Muscle layer of colon (tissue), 2 donors: Measurements from ENCODE around the gene DBT.
"Not testable (repeated sequence)": the region's sequence is repeated elsewhere in the genome, so short reads cannot be mapped to it uniquely, and the experiment has no call there.

Source experiments
- H3K27ac ChIP-seq: one replicate; pipeline ENCODE4 v1.7.0; 2013; ENCODE audit warnings: low read depth, mild to moderate bottlenecking, low read length, moderate library complexity
- H3K27me3 ChIP-seq, 2 donors: one replicate each; pipeline ENCODE4 v1.7.0; 2013; ENCODE audit warnings: low read length in 2 of 2, mild to moderate bottlenecking in 2 of 2; ENCODE audit not compliant: insufficient read depth in 2 of 2, control insufficient read depth in 1 of 2
- H3K36me3 ChIP-seq: one replicate; pipeline ENCODE4 v1.7.0; 2013; ENCODE audit warnings: mild to moderate bottlenecking, low read length; ENCODE audit not compliant: insufficient read depth
- H3K4me1 ChIP-seq: one replicate; pipeline ENCODE4 v1.7.0; 2013; ENCODE audit warnings: mild to moderate bottlenecking, low read length; ENCODE audit not compliant: insufficient read depth
- H3K4me3 ChIP-seq, 2 donors: one replicate each; pipeline ENCODE4 v1.7.0; 2013; ENCODE audit warnings: low read length in 2 of 2, low read depth in 1 of 2, mild to moderate bottlenecking in 1 of 2, moderate library complexity in 1 of 2
- H3K9ac ChIP-seq: one replicate; pipeline ENCODE4 v1.7.0; 2013; ENCODE audit warnings: low read length
- H3K9me3 ChIP-seq: one replicate; pipeline ENCODE4 v1.7.0; 2013; ENCODE audit warnings: mild to moderate bottlenecking, low read length
- donor health status: abdominal sarcoma.
- donor health status: Adenocarcinoma of cecum.

DBT gene

GRCh38 chr1:100268202-100268601, 18.6 kb upstream of the DBT start:
- no peak overlapping the region for H3K4me3 ChIP-seq
- no peak overlapping the region for H3K9ac ChIP-seq
- H3K4me1 ChIP-seq: peaks cover 23% of the 10 kb centered on the region
- no peak overlapping the region for H3K27ac ChIP-seq
- H3K27me3 ChIP-seq: no peaks in the 10 kb centered on the region
- H3K36me3 ChIP-seq: peaks cover 41% of the 10 kb centered on the region
- no peaks in the 10 kb centered on the region for H3K9me3 ChIP-seq

GRCh38 chr1:100267284-100267683, 17.6 kb upstream of the DBT start:
- Histone ChIP-seq H3K4me3 (peak overlapping the region; percentile 87 to 90), H3K4me1 (peaks cover 23% of the 10 kb centered on the region), H3K27ac (no peak overlapping the region), H3K9me3 (no peaks in the 10 kb centered on the region), H3K36me3 (peaks cover 34% of the 10 kb centered on the region), H3K9ac (peak overlapping the region; percentile 77), H3K27me3 (no peaks in the 10 kb centered on the region)

GRCh38 chr1:100266741-100267140, 17.1 kb upstream of the DBT start:
- H3K27me3 ChIP-seq: no peaks in the 10 kb centered on the region
- H3K36me3 ChIP-seq: peaks cover 29% of the 10 kb centered on the region
- H3K9ac ChIP-seq: peak overlapping the region; percentile 77
- H3K27ac ChIP-seq: peak overlapping the region; percentile 91
- no peaks in the 10 kb centered on the region for H3K9me3 ChIP-seq
- peaks cover 23% of the 10 kb centered on the region for H3K4me1 ChIP-seq
- H3K4me3 ChIP-seq: peak overlapping the region; percentile 87 to 90

- H3K9ac ChIP-seq: peak within 1 kb of the TSS; percentile 77
- H3K9me3 ChIP-seq: no peaks in the 10 kb centered on the region
- peak within 1 kb of the TSS; percentile 91 for H3K27ac ChIP-seq
- H3K4me1 ChIP-seq: peaks cover 23% of the 10 kb centered on the region
- peak within 1 kb of the TSS; percentile 87 to 90 for H3K4me3 ChIP-seq
- no peaks in the 10 kb centered on the region for H3K27me3 ChIP-seq
- H3K36me3 ChIP-seq: peaks cover 23% of the 10 kb centered on the region
Measured at GRCh38 chr1:100265931-100266740, 16.5 kb upstream of the DBT start, which contains the start of gene RTCA. Gene RTCA, plus strand, starts transcription at chr1:100266216. Its CDS starts 160 bp downstream, at chr1:100266376.

- peak overlapping the region; percentile 87 to 90 for H3K4me3 ChIP-seq
- peaks cover 18% of the 10 kb centered on the region for H3K36me3 ChIP-seq
- H3K4me1 ChIP-seq: peaks cover 23% of the 10 kb centered on the region
- peak overlapping the region; percentile 91 for H3K27ac ChIP-seq
- peak overlapping the region; percentile 16 for H3K9ac ChIP-seq
- no peaks in the 10 kb centered on the region for H3K9me3 ChIP-seq
- H3K27me3 ChIP-seq: no peaks in the 10 kb centered on the region
Measured at GRCh38 chr1:100265562-100265930, 15.9 kb upstream of the DBT start.

GRCh38 chr1:100264081-100264480, 14.4 kb upstream of the DBT start:
- H3K9me3 ChIP-seq, H3K4me3 ChIP-seq, H3K27me3 ChIP-seq, H3K9ac ChIP-seq, H3K27ac ChIP-seq: not testable (repeated sequence)
- Histone ChIP-seq H3K4me1 (peaks cover 23% of the 10 kb centered on the region), H3K36me3 (peaks cover 14% of the 10 kb centered on the region)

GRCh38 chr1:100261686-100262085, 12.1 kb upstream of the DBT start:
- Histone ChIP-seq H3K36me3 (no peaks in the 10 kb centered on the region), H3K27me3 (no peaks in the 10 kb centered on the region), H3K27ac (no peak overlapping the region), H3K9ac (no peak overlapping the region), H3K4me1 (peaks cover 6% of the 10 kb centered on the region), H3K9me3 (no peaks in the 10 kb centered on the region), H3K4me3 (no peak overlapping the region)

- H3K27me3 ChIP-seq, H3K36me3 ChIP-seq, H3K4me1 ChIP-seq: not testable (repeated sequence)
Measured at GRCh38 chr1:100258427-100258826, 8.8 kb upstream of the DBT start.

GRCh38 chr1:100256273-100256672, 6.6 kb upstream of the DBT start:
- H3K4me3 ChIP-seq, H3K9me3 ChIP-seq, H3K4me1 ChIP-seq, H3K27ac ChIP-seq, H3K9ac ChIP-seq, H3K27me3 ChIP-seq, H3K36me3 ChIP-seq: not testable (repeated sequence)

More at GRCh38 chr1:100258427-100258826, 8.8 kb upstream of the DBT start:
- H3K9me3 ChIP-seq, H3K9ac ChIP-seq, H3K27ac ChIP-seq, H3K4me3 ChIP-seq: not testable (repeated sequence)

- Histone ChIP-seq H3K4me3 (no peak overlapping the region), H3K9me3 (no peaks in the 10 kb centered on the region), H3K9ac (no peak overlapping the region), H3K36me3 (no peaks in the 10 kb centered on the region), H3K27ac (no peak overlapping the region), H3K27me3 (no peaks in the 10 kb centered on the region), H3K4me1 (peaks cover 5% of the 10 kb centered on the region)
Measured at GRCh38 chr1:100253552-100253951, 3.9 kb upstream of the DBT start.

- no peak overlapping the region for H3K9ac ChIP-seq
- H3K4me3 ChIP-seq: no peak overlapping the region
- H3K27ac ChIP-seq: no peak overlapping the region
- no peaks in the 10 kb centered on the region for H3K27me3 ChIP-seq
- H3K36me3 ChIP-seq: no peaks in the 10 kb centered on the region
- H3K9me3 ChIP-seq: no peaks in the 10 kb centered on the region
- peaks cover 9% of the 10 kb centered on the region for H3K4me1 ChIP-seq
Measured at GRCh38 chr1:100252901-100253300, 3.3 kb upstream of the DBT start.

- H3K27me3 ChIP-seq: no peaks in the 10 kb centered on the region
- H3K27ac ChIP-seq: no peak overlapping the region
- H3K9me3 ChIP-seq: no peaks in the 10 kb centered on the region
- H3K9ac ChIP-seq: no peak overlapping the region
- peaks cover 9% of the 10 kb centered on the region for H3K4me1 ChIP-seq
- no peak overlapping the region for H3K4me3 ChIP-seq
- H3K36me3 ChIP-seq: no peaks in the 10 kb centered on the region
Measured at GRCh38 chr1:100250807-100251206, 1.2 kb upstream of the DBT start.
